Panc1 (cell line): ENCODE measurements around the gene CXorf49B. TPM values are rescaled to one million over a fixed set of nuclear protein-coding genes. Genes with fewer than 3 reads are reported as not detected.

Source experiments
- ATAC-seq: fragments of 200-7000 bp; cut with Tn5 transposase; 2 replicates; pipeline ENCODE4 v1.9.1; 2020; ENCODE audit warnings: mild to moderate bottlenecking, moderate library complexity
- BruUV-seq: library from RNA; stranded (reverse); fragments of 400-500 nt; replicated peaks from 2 replicates; lab custom pipeline; 2021; lab: Mats Ljungman, UMichigan
- CTCF ChIA-PET: fragments of 300-600 bp; sonication (Branson Sonifier 250); formaldehyde crosslinking; loops from one replicate; lab custom pipeline; 2022; ENCODE audit warnings: antibody characterized with exemption; lab: Charles Lee
- POLR2A ChIA-PET: fragments of 300-600 bp; sonication (Branson Sonifier 250); formaldehyde crosslinking; loops from one replicate; lab custom pipeline; 2022; ENCODE audit warnings: antibody characterized with exemption; lab: Charles Lee
- DNase-seq: peaks from one replicate; pipeline ENCODE4 v3.0.0-alpha.2; 2010; ENCODE audit warnings: low read depth, low spot score
- H3K27ac ChIP-seq: 2 replicates; pipeline ENCODE4 v1.5.1; 2011; ENCODE audit warnings: mild to moderate bottlenecking, low read length, inconsistent platforms
- H3K27me3 ChIP-seq: fragments of 200-500 bp; sonication (Bioruptor generic); 2 replicates; pipeline ENCODE4 v1.6.0; 2014; ENCODE audit warnings: low read length, inconsistent platforms; ENCODE audit not compliant: control insufficient read depth, insufficient read depth
- H3K36me3 ChIP-seq: fragments of 200-500 bp; sonication (Bioruptor generic); 2 replicates; pipeline ENCODE4 v1.5.1; 2014; ENCODE audit warnings: inconsistent platforms, mild to moderate bottlenecking, low read length, moderate library complexity; ENCODE audit not compliant: control insufficient read depth, insufficient read depth
- H3K4me1 ChIP-seq: 2 replicates; pipeline ENCODE4 v1.5.1; 2011; ENCODE audit warnings: inconsistent platforms, mild to moderate bottlenecking, low read length, moderate library complexity; ENCODE audit not compliant: control insufficient read depth, insufficient read depth
- H3K4me3 ChIP-seq, 2 experiments: 2 replicates each; pipeline ENCODE4 v1.5.1; 2011 to 2012; ENCODE audit warnings: low read depth in 2 of 2, low read length in 2 of 2, mild to moderate bottlenecking in 2 of 2, inconsistent platforms in 1 of 2, moderate library complexity in 1 of 2
- H3K9me3 ChIP-seq: fragments of 200-500 bp; sonication (Bioruptor generic); 2 replicates; pipeline ENCODE4 v1.5.1; 2014; ENCODE audit warnings: low read depth, mild to moderate bottlenecking, inconsistent platforms, low read length, moderate library complexity; ENCODE audit not compliant: control insufficient read depth, insufficient read depth
- CTCF ChIP-seq: fragments of 450-650 bp; IDR thresholded peaks from 2 replicates; pipeline ENCODE4 v1.5.1; 2017; ENCODE audit warnings: mild to moderate bottlenecking
- POLR2AphosphoS5 ChIP-seq: IDR thresholded peaks from 2 replicates; pipeline ENCODE4 v1.6.1; 2012; ENCODE audit warnings: mild to moderate bottlenecking, low read depth, low read length, moderate library complexity
- SIN3A ChIP-seq: IDR thresholded peaks from 2 replicates; pipeline ENCODE4 v1.6.1; 2012; ENCODE audit warnings: low read depth, mild to moderate bottlenecking, low read length, moderate library complexity, borderline replicate concordance; ENCODE audit not compliant: insufficient read depth
- TCF7L2 ChIP-seq: IDR thresholded peaks from 2 replicates; pipeline ENCODE4 v1.6.1; 2011; ENCODE audit warnings: mild to moderate bottlenecking, low read depth, low read length, inconsistent platforms
- in situ Hi-C: cut with HindIII; loops from 2 replicates; pipeline ENCODE4 v1.10.0; 2016; ENCODE audit warnings: low sequenced_read_pairs, low pct_unique_long_range_greater_than_20kb
- intact Hi-C: fragments of 100-400 bp; cut with micrococcal nuclease; formaldehyde crosslinking; loops from one replicate; pipeline ENCODE4 v1.10.0; 2022; ENCODE audit not compliant: unreplicated experiment
- total RNA-seq: library from RNA; stranded (reverse); gene quantifications from one replicate; pipeline ENCODE4 v1.2.1, GENCODE V29; 2021; ENCODE audit not compliant: unreplicated experiment
- TF ChIP-seq, protein P1 (sequence below), 2 experiments: IDR thresholded peaks; 2 replicates each; pipeline ENCODE4 v1.6.1; 2011 to 2012; ENCODE audit warnings: low read depth in 2 of 2, control low read depth in 1 of 2, low read length in 1 of 2, mild to moderate bottlenecking in 1 of 2, moderate library complexity in 1 of 2; ENCODE audit not compliant: insufficient read depth in 1 of 2

Gene CXorf49B
- total RNA-seq, 1 experiment from 2014 or later: not detected

GRCh38 chrX:71814123-71814912 is 51.2 kb downstream of the CXorf49B start:
- CTCF ChIA-PET: no interaction called here

DNA sequence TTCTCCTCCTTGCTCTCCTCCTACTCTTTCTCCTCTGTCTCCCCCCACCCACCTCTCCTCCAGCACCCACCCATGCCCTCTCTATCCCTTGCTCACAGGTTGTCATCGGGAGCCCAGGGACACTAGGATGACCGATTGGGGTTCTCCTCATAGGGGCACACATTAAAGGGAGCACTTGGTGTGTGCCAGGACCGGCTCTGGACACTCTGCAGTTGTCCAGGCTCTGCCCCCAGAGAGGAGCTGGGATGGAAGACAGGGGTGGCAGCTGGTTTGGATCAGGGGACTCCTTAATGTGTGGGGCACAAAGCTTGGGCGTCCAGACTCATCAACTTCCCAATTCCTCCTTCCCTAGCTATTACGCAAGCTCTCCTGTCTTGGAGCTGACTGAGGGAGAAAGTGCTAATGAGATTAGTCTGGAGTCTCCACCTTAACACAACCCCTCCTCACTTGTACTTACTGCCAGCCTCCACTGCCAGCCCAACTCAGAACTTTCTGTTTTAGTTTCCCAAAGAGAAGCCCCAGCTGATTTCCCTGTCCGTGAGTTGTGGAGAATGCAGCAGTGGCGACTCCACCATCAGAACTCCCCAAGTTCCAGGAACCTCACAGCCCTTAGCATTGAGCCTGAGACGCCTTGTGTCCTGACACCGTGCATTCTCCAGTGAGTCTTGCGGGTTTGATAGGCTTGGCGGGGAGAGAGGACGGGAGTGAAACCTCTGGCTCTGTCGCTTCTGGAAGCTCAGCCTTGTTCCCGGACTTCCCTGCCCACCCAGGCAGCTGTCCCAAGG is 52.2 kb downstream of the CXorf49B start:
- Histone ChIP-seq H3K36me3 (no peaks in the 10 kb centered on the region), H3K27me3 (no peaks in the 10 kb centered on the region), H3K27ac (no peak overlapping the region), H3K9me3 (no peaks in the 10 kb centered on the region), H3K4me1 (no peaks in the 10 kb centered on the region), H3K4me3 (no peak overlapping the region)
- POLR2A ChIA-PET: no interaction called here
- no peak for ATAC-seq
- CTCF ChIA-PET: no interaction called here
- DNase-seq: no peak
- intact Hi-C loops: no loop called here
- no TSS peak for BruUV-seq
- TF ChIP-seq CTCF: no peak
- no peak for TF ChIP-seq SIN3A
- TF ChIP-seq POLR2AphosphoS5: no peak
- no peak for TF ChIP-seq TCF7L2
- TF ChIP-seq, protein P1, sequence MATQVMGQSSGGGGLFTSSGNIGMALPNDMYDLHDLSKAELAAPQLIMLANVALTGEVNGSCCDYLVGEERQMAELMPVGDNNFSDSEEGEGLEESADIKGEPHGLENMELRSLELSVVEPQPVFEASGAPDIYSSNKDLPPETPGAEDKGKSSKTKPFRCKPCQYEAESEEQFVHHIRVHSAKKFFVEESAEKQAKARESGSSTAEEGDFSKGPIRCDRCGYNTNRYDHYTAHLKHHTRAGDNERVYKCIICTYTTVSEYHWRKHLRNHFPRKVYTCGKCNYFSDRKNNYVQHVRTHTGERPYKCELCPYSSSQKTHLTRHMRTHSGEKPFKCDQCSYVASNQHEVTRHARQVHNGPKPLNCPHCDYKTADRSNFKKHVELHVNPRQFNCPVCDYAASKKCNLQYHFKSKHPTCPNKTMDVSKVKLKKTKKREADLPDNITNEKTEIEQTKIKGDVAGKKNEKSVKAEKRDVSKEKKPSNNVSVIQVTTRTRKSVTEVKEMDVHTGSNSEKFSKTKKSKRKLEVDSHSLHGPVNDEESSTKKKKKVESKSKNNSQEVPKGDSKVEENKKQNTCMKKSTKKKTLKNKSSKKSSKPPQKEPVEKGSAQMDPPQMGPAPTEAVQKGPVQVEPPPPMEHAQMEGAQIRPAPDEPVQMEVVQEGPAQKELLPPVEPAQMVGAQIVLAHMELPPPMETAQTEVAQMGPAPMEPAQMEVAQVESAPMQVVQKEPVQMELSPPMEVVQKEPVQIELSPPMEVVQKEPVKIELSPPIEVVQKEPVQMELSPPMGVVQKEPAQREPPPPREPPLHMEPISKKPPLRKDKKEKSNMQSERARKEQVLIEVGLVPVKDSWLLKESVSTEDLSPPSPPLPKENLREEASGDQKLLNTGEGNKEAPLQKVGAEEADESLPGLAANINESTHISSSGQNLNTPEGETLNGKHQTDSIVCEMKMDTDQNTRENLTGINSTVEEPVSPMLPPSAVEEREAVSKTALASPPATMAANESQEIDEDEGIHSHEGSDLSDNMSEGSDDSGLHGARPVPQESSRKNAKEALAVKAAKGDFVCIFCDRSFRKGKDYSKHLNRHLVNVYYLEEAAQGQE (IDR thresholded peaks at IDR 0.05; ENCODE audit: insufficient read depth in 1 of 2, low read depth in 2 of 2, low read length in 1 of 2): no peak
- in situ Hi-C loops: no loop called here

More at GRCh38 chrX:71814123-71814912, 51.2 kb downstream of the CXorf49B start:
- Histone ChIP-seq H3K4me1 (no peaks in the 10 kb centered on the region), H3K27ac (no peak overlapping the region), H3K36me3 (no peaks in the 10 kb centered on the region), H3K4me3 (no peak overlapping the region), H3K27me3 (no peaks in the 10 kb centered on the region), H3K9me3 (no peaks in the 10 kb centered on the region)
- in situ Hi-C loops (no loop called here), intact Hi-C loops (no loop called here)
- POLR2A ChIA-PET: no interaction called here
- ATAC-seq (no peak), DNase-seq (no peak)
- no TSS peak for BruUV-seq
- TF ChIP-seq POLR2AphosphoS5 (no peak), CTCF (no peak)
- TF ChIP-seq, protein P1 (IDR thresholded peaks at IDR 0.05; ENCODE audit: insufficient read depth in 1 of 2, low read depth in 2 of 2, low read length in 1 of 2): no peak
